Panc1 (cell line): Measurements from ENCODE around the gene TOP1. TPM values are rescaled to one million over a fixed set of nuclear protein-coding genes. Genes with fewer than 3 reads are reported as not detected.

Source experiments
- ATAC-seq: fragments of 200-7000 bp; cut with Tn5 transposase; 2 replicates; pipeline ENCODE4 v1.9.1; 2020; ENCODE audit warnings: mild to moderate bottlenecking, moderate library complexity
- BruUV-seq: library from RNA; stranded (reverse); fragments of 400-500 nt; replicated peaks from 2 replicates; lab custom pipeline; 2021; lab: Mats Ljungman, UMichigan
- CTCF ChIA-PET: fragments of 300-600 bp; sonication (Branson Sonifier 250); formaldehyde crosslinking; loops from one replicate; lab custom pipeline; 2022; ENCODE audit warnings: antibody characterized with exemption; lab: Charles Lee
- POLR2A ChIA-PET: fragments of 300-600 bp; sonication (Branson Sonifier 250); formaldehyde crosslinking; loops from one replicate; lab custom pipeline; 2022; ENCODE audit warnings: antibody characterized with exemption; lab: Charles Lee
- DNase-seq: peaks from one replicate; pipeline ENCODE4 v3.0.0-alpha.2; 2010; ENCODE audit warnings: low read depth, low spot score
- H3K27ac ChIP-seq: 2 replicates; pipeline ENCODE4 v1.5.1; 2011; ENCODE audit warnings: mild to moderate bottlenecking, low read length, inconsistent platforms
- H3K27me3 ChIP-seq: fragments of 200-500 bp; sonication (Bioruptor generic); 2 replicates; pipeline ENCODE4 v1.6.0; 2014; ENCODE audit warnings: low read length, inconsistent platforms; ENCODE audit not compliant: control insufficient read depth, insufficient read depth
- H3K36me3 ChIP-seq: fragments of 200-500 bp; sonication (Bioruptor generic); 2 replicates; pipeline ENCODE4 v1.5.1; 2014; ENCODE audit warnings: inconsistent platforms, mild to moderate bottlenecking, low read length, moderate library complexity; ENCODE audit not compliant: control insufficient read depth, insufficient read depth
- H3K4me1 ChIP-seq: 2 replicates; pipeline ENCODE4 v1.5.1; 2011; ENCODE audit warnings: inconsistent platforms, mild to moderate bottlenecking, low read length, moderate library complexity; ENCODE audit not compliant: control insufficient read depth, insufficient read depth
- H3K4me3 ChIP-seq, 2 experiments: 2 replicates each; pipeline ENCODE4 v1.5.1; 2011 to 2012; ENCODE audit warnings: low read depth in 2 of 2, low read length in 2 of 2, mild to moderate bottlenecking in 2 of 2, inconsistent platforms in 1 of 2, moderate library complexity in 1 of 2
- H3K9me3 ChIP-seq: fragments of 200-500 bp; sonication (Bioruptor generic); 2 replicates; pipeline ENCODE4 v1.5.1; 2014; ENCODE audit warnings: low read depth, mild to moderate bottlenecking, inconsistent platforms, low read length, moderate library complexity; ENCODE audit not compliant: control insufficient read depth, insufficient read depth
- CTCF ChIP-seq: fragments of 450-650 bp; IDR thresholded peaks from 2 replicates; pipeline ENCODE4 v1.5.1; 2017; ENCODE audit warnings: mild to moderate bottlenecking
- POLR2AphosphoS5 ChIP-seq: IDR thresholded peaks from 2 replicates; pipeline ENCODE4 v1.6.1; 2012; ENCODE audit warnings: mild to moderate bottlenecking, low read depth, low read length, moderate library complexity
- REST ChIP-seq, 2 experiments: IDR thresholded peaks; 2 replicates each; pipeline ENCODE4 v1.6.1; 2011 to 2012; ENCODE audit warnings: low read depth in 2 of 2, control low read depth in 1 of 2, low read length in 1 of 2, mild to moderate bottlenecking in 1 of 2, moderate library complexity in 1 of 2; ENCODE audit not compliant: insufficient read depth in 1 of 2
- SIN3A ChIP-seq: IDR thresholded peaks from 2 replicates; pipeline ENCODE4 v1.6.1; 2012; ENCODE audit warnings: low read depth, mild to moderate bottlenecking, low read length, moderate library complexity, borderline replicate concordance; ENCODE audit not compliant: insufficient read depth
- TCF7L2 ChIP-seq: IDR thresholded peaks from 2 replicates; pipeline ENCODE4 v1.6.1; 2011; ENCODE audit warnings: mild to moderate bottlenecking, low read depth, low read length, inconsistent platforms
- in situ Hi-C: cut with HindIII; loops from 2 replicates; pipeline ENCODE4 v1.10.0; 2016; ENCODE audit warnings: low sequenced_read_pairs, low pct_unique_long_range_greater_than_20kb
- intact Hi-C: fragments of 100-400 bp; cut with micrococcal nuclease; formaldehyde crosslinking; loops from one replicate; pipeline ENCODE4 v1.10.0; 2022; ENCODE audit not compliant: unreplicated experiment
- total RNA-seq: library from RNA; stranded (reverse); gene quantifications from one replicate; pipeline ENCODE4 v1.2.1, GENCODE V29; 2021; ENCODE audit not compliant: unreplicated experiment

The TOP1 gene
- total RNA-seq, 1 experiment from 2014 or later: 65.2 TPM

- no peak for ATAC-seq
- H3K4me1 ChIP-seq: no peaks in the 10 kb centered on the region
- no peak overlapping the region for H3K4me3 ChIP-seq
- POLR2A ChIA-PET: no interaction called here
- in situ Hi-C loops (no loop called here), intact Hi-C loops (no loop called here)
- peaks cover 59% of the 10 kb centered on the region for H3K36me3 ChIP-seq
- H3K27me3 ChIP-seq: no peaks in the 10 kb centered on the region
- no peak for DNase-seq
- no peak overlapping the region for H3K27ac ChIP-seq
- CTCF ChIA-PET: no interaction called here
- H3K9me3 ChIP-seq: no peaks in the 10 kb centered on the region
- TF ChIP-seq REST (IDR thresholded peaks at IDR 0.05; ENCODE audit: insufficient read depth in 1 of 2, low read depth in 2 of 2, low read length in 1 of 2): no peak
- no peak for TF ChIP-seq CTCF
- no peak for TF ChIP-seq SIN3A
- no peak for TF ChIP-seq TCF7L2
- TF ChIP-seq POLR2AphosphoS5: no peak
- BruUV-seq: TSS peak; percentile 32
Measured at GRCh38 chr20:41118632-41119031, 90.0 kb downstream of the TOP1 start.

GRCh38 chr20:41119614-41120561 lies 91.3 kb downstream of the TOP1 start:
- ATAC-seq (no peak), DNase-seq (no peak)
- BruUV-seq: no TSS peak
- no peaks in the 10 kb centered on the region for H3K9me3 ChIP-seq
- no peaks in the 10 kb centered on the region for H3K27me3 ChIP-seq
- intact Hi-C loops: no loop called here
- TF ChIP-seq TCF7L2 (no peak), POLR2AphosphoS5 (no peak), CTCF (no peak), REST (IDR thresholded peaks at IDR 0.05; ENCODE audit: insufficient read depth in 1 of 2, low read depth in 2 of 2, low read length in 1 of 2) (no peak), SIN3A (no peak)
- H3K4me1 ChIP-seq: no peaks in the 10 kb centered on the region
- no peak overlapping the region for H3K4me3 ChIP-seq
- in situ Hi-C loops: no loop called here
- CTCF ChIA-PET: no interaction called here
- H3K27ac ChIP-seq: no peak overlapping the region
- POLR2A ChIA-PET: no interaction called here
- peaks cover 48% of the 10 kb centered on the region for H3K36me3 ChIP-seq
